GM12873 (cell line): ENCODE measurements around the gene CALCB.

Experiments used
- TF ChIP-seq, protein P1 (sequence below): IDR thresholded peaks from 2 replicates; pipeline ENCODE4 v1.5.1; 2012; ENCODE audit warnings: low read depth, mild to moderate bottlenecking, moderate library complexity, low read length, control low read depth; ENCODE audit not compliant: insufficient read depth; ENCODE audit errors: missing control alignments

CALCB gene

DNA sequence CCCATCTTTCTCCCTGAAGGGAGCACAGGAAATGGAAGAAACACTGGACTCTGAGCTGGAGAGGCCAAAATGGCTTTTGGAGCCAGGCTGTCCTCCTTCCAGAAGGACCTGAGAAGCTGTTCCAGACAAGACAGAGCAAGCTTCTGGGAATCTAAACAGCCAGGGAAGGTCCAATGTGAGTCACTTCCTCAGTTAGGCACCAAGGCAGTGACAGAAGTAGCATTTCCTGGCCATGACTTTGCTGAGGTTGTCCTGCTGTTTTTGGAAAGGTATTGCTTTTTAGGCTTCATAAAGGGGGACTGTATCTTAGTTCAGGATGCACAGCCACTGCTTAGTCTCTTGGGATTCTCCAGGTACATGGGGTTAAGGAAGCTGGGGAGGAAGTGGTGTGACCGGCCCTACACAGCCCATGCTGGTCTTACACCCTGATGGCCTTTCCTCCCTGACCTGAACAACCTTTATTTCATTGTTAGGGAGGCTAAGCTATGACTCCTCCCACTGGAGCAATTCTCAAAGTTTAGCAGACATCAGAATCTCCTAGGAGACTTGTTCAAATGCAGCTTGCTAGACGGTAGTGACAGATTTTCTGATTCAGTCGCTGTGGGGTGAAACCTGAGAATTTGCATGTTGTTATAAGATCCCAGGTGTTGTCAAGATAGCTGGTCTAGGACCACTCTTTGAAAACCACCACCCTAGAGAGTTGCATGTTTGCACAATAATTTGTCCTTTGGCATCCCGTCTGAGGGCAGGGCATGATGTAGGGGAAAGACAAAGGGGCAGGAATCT lies 34.5 kb downstream of the CALCB start:
- TF ChIP-seq, protein P1, sequence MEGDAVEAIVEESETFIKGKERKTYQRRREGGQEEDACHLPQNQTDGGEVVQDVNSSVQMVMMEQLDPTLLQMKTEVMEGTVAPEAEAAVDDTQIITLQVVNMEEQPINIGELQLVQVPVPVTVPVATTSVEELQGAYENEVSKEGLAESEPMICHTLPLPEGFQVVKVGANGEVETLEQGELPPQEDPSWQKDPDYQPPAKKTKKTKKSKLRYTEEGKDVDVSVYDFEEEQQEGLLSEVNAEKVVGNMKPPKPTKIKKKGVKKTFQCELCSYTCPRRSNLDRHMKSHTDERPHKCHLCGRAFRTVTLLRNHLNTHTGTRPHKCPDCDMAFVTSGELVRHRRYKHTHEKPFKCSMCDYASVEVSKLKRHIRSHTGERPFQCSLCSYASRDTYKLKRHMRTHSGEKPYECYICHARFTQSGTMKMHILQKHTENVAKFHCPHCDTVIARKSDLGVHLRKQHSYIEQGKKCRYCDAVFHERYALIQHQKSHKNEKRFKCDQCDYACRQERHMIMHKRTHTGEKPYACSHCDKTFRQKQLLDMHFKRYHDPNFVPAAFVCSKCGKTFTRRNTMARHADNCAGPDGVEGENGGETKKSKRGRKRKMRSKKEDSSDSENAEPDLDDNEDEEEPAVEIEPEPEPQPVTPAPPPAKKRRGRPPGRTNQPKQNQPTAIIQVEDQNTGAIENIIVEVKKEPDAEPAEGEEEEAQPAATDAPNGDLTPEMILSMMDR = no peak

DNA sequence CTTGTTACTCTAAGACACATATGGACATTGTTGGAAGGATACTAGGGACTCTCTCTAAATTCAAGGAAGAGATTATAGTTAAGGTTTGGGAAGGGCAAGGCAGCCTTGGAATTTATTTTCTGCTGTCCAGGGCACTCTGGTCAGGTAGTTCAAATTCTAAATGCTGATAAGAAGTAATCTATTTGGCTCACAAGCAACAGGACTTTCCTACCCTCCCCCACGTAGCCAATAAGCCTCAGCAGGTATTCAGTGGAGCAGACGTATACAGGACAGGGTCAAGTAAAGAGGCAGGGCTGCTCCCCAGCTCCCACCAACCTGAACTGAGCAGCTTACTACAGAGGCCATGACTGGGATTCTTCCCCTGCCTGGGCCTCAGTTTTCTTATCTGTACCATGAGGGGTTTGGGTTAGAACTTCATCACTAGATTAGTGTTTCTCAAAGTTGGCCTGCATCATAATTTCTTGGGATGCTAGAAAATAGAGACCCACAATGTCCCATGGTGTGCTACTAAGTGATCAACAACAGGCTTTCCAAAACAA lies 35.3 kb downstream of the CALCB start:
- TF ChIP-seq, protein P1 = no peak

DNA sequence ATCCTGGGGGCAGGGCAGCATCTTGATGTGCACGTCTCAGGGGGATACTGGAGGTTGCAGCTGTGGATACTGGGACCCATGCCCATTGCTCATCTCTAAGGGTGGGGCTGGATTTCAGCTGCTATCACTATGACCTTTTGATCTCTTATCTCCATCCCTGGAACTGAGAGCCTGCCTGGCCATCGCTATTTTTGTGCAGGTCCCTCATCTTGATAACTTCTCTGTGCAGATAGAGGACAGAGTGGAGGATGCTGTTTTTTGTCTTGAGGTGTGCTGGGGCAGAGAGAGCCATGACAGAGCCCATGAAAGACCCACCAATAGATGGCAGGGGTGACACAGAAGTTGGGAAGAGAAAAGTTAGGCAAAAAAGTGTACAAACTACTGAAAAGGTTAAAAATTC lies 36.2 kb downstream of the CALCB start:
- TF ChIP-seq, protein P1 = no peak

DNA sequence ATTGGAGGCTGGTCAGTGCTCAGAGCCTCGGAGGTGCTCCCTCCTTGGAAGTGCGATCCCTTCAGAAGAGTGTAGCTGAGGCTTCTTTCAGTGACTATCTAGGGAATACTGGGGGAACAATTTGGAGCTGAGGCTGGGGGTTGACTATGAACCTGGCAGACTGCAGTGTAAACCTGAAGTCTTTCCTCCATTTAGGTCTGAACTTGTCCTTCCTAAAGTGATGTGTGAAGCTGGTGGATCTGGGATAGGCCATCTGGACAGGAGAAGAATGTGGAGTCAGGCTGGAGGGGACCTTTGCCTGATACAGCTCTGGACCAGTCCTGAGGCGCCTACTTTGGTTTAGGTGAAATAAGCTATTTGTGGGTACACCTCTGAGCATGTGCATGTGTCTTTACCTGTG lies 37.8 kb downstream of the CALCB start:
- TF ChIP-seq, protein P1 = no peak

DNA sequence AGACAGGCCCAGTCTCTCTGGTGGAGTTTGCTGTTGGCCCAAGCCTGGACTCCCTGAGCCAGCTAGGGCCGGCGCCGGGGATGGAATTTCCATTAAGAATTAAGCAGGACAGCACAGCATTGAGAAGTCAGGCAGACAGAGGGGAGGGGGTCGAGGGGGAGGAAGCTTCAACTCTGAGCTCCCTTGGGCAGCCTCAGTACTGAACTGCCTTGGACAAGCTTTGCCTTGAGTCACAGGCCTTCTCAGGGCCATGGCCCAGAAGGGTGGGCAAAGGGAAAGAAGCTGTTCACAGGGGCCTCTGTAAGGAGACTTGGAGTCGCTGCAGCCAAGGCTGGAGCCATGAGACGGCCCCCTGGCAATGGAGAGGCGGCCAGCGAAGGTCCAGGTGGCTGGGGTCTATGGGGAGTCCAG lies 38.7 kb downstream of the CALCB start:
- TF ChIP-seq, protein P1 = no peak

DNA sequence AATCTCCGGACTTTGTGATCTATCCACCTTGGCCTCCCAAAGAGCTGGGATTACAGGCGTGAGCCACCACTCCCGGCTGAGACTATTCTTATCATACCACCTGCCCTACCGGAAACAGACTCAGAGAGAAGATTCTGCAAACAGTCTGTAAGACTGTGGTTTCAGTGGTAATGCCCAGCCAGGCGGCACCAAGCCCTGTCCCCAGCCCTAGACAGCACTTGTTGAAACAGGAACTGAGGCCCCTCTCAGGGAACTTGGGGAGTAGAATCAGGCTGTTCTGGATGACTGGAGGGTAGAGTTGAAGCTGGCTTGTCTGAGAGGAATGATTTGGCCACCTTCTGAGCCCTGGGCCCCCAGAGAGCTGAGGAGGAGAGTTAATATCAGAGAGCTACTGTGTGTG lies 40.0 kb downstream of the CALCB start:
- TF ChIP-seq, protein P1 = no peak

DNA sequence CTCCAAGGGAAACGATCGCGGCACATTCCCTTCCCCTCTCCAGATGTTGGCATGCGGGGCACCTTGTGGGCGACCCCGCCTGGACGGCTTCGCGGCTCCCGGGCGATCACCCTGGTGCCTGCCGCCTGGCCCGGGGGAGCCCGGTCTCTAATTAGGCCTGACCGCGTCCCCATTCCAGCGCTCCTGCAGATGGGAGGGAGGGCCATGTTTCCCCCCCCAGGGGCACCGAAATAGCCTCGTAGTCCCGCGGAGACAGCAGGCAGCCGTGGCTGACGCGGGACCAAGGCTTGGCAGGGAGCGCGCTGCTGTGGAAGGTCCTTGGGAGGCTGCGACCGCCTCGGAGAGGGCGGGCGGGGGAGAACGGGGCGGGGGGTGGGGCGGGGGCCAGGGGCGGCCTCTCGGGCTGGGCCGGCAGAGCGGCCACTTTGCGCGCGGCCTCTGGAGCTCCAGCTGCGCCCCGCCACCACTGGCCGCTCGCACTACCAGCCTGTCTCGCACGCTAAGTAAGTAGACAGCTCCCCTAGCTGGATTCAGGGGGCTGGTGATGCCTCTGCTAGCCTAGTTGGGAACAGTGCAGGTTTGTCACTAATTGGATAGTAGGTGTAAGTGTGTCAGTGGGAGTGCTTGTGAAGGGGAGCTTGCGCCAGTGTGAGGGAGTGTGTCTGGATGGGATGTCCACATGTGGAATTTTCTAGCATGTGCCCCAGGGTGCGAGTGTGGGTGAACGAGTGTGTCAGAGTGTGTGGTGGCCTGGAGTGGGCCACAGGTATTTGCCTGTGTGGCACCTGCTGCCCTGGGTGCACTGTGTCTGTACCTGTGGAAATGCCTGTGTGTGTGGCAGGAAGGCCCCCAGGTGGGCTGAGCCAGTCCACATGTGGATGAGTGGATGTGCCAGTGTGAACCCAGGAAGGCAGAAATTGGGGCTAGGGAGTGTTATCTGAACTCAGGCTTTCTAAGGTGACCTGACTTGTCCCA lies 41.4 kb downstream of the CALCB start, which contains the start of gene INSC:
Gene INSC (plus strand): TSS at position 423 of the 975 bp plus-strand sequence. CDS start 34,252 bp downstream, outside the sequence.
- TF ChIP-seq, protein P1 = no peak
